GM23338 (cell line): Measurements from ENCODE around the gene ARMC9. TPM values are rescaled to one million over a fixed set of nuclear protein-coding genes. Genes with fewer than 3 reads are reported as not detected.

Experiments
- ATAC-seq: fragments of 200-7000 bp; cut with Tn5 transposase; 3 replicates; pipeline ENCODE4 v1.9.1; 2020
- DNase-seq: peaks from one replicate; pipeline ENCODE4 v3.0.0-alpha.2; 2015; ENCODE audit warnings: low spot score
- H2AFZ ChIP-seq: fragments of 200-600 bp; sonication (generic); 2 replicates; pipeline ENCODE4 v1.8.0; 2016; ENCODE audit warnings: antibody characterized with exemption, mild to moderate bottlenecking, moderate library complexity
- H3F3A ChIP-seq: fragments of 200-600 bp; sonication (generic); replicated peaks from 2 replicates; pipeline ENCODE4 v1.8.0; 2017; ENCODE audit warnings: antibody characterized with exemption, mixed run types, low read depth
- H3K27ac ChIP-seq: fragments of 200-600 bp; sonication (generic); 2 replicates; pipeline ENCODE4 v1.6.1; 2016; ENCODE audit warnings: low read depth
- H3K27me3 ChIP-seq: fragments of 200-600 bp; sonication (generic); 2 replicates; pipeline ENCODE4 v1.8.0; 2016; ENCODE audit warnings: mild to moderate bottlenecking, mixed run types, moderate library complexity; ENCODE audit not compliant: insufficient read depth
- H3K36me3 ChIP-seq: fragments of 200-600 bp; sonication (generic); 2 replicates; pipeline ENCODE4 v1.8.0; 2016; ENCODE audit warnings: mild to moderate bottlenecking; ENCODE audit not compliant: insufficient read depth
- H3K4me1 ChIP-seq: fragments of 200-600 bp; sonication (generic); 2 replicates; pipeline ENCODE4 v1.8.0; 2016; ENCODE audit warnings: mild to moderate bottlenecking, moderate library complexity; ENCODE audit not compliant: insufficient read depth
- H3K4me2 ChIP-seq: fragments of 200-600 bp; sonication (generic); 2 replicates; pipeline ENCODE4 v1.7.1; 2017; ENCODE audit warnings: mixed run types
- H3K4me3 ChIP-seq: fragments of 200-600 bp; sonication (generic); 2 replicates; pipeline ENCODE4 v1.6.1; 2016; ENCODE audit warnings: mixed run types
- H3K79me2 ChIP-seq: fragments of 200-600 bp; sonication (generic); replicated peaks from 2 replicates; pipeline ENCODE4 v1.8.0; 2017; ENCODE audit warnings: mild to moderate bottlenecking; ENCODE audit not compliant: insufficient read depth
- H3K9me2 ChIP-seq: fragments of 200-600 bp; sonication (generic); 2 replicates; pipeline ENCODE4 v1.8.0; 2017; ENCODE audit not compliant: insufficient read depth
- H4K20me1 ChIP-seq: fragments of 200-600 bp; sonication (generic); replicated peaks from 2 replicates; pipeline ENCODE4 v1.8.0; 2017; ENCODE audit warnings: mild to moderate bottlenecking; ENCODE audit not compliant: insufficient read depth
- H3K27ac Mint-ChIP-seq: 2 replicates; pipeline ENCODE4 v1.8.0; 2020; ENCODE audit warnings: inconsistent platforms, mild to moderate bottlenecking, moderate library complexity, mixed read lengths
- H3K27me3 Mint-ChIP-seq: 3 replicates; pipeline ENCODE4 v1.8.0; 2022; ENCODE audit warnings: low read depth, mild to moderate bottlenecking, moderate library complexity, mixed read lengths, inconsistent platforms; ENCODE audit not compliant: insufficient read depth, poor library complexity
- H3K36me3 Mint-ChIP-seq: 3 replicates; pipeline ENCODE4 v1.8.0; 2021; ENCODE audit warnings: low read depth, mild to moderate bottlenecking, inconsistent platforms, moderate library complexity, mixed read lengths
- H3K4me1 Mint-ChIP-seq: 3 replicates; pipeline ENCODE4 v1.8.0; 2020; ENCODE audit warnings: mild to moderate bottlenecking, inconsistent platforms, mixed read lengths
- H3K4me3 Mint-ChIP-seq: 3 replicates; pipeline ENCODE4 v1.8.0; 2021; ENCODE audit warnings: moderate library complexity, mild to moderate bottlenecking, inconsistent platforms, mixed read lengths
- H3K9me3 Mint-ChIP-seq: 3 replicates; pipeline ENCODE4 v1.8.0; 2020; ENCODE audit warnings: moderate library complexity, mild to moderate bottlenecking, inconsistent platforms, mixed read lengths
- CTCF ChIP-seq, 2 experiments: fragments of 200-600 bp in 1 of 2; sonication (generic) in 1 of 2; conservative IDR thresholded peaks; 2 replicates each; pipeline versions ENCODE4 v1.5.1 to v1.6.1; 2016 to 2017; ENCODE audit warnings: antibody characterized with exemption in 2 of 2, low read depth in 2 of 2, mild to moderate bottlenecking in 2 of 2, moderate library complexity in 1 of 2
- ETS1 ChIP-seq: IDR thresholded peaks from 2 replicates; pipeline ENCODE4 v1.6.1; 2016; ENCODE audit warnings: antibody characterized with exemption
- EZH2 ChIP-seq: fragments of 200-600 bp; sonication (generic); IDR thresholded peaks from one replicate; pipeline ENCODE4 v1.8.0; 2017; ENCODE audit warnings: antibody characterized with exemption, mild to moderate bottlenecking, low read depth; ENCODE audit not compliant: unreplicated experiment
- EZH2phosphoT487 ChIP-seq: fragments of 200-600 bp; sonication (generic); IDR thresholded peaks from one replicate; pipeline ENCODE4 v1.8.1; 2018; ENCODE audit warnings: antibody characterized with exemption; ENCODE audit not compliant: unreplicated experiment
- JUNB ChIP-seq: IDR thresholded peaks from one replicate; pipeline ENCODE4 v1.6.1; 2016; ENCODE audit warnings: antibody characterized with exemption; ENCODE audit not compliant: unreplicated experiment
- NANOG ChIP-seq: IDR thresholded peaks from 2 replicates; pipeline ENCODE4 v1.6.1; 2016; ENCODE audit warnings: antibody characterized with exemption, borderline replicate concordance
- polyA plus RNA-seq: library from polyadenylated mRNA; unstranded; fragments of >200 nt; fragmentation: Nextera tagmentation; extraction: Ambion mirVana; gene quantifications from 2 replicates; pipeline ENCODE4 v1.2.1, GENCODE V29; 2016
- total RNA-seq: library from RNA; depleted of rRNA; stranded (reverse); fragments of >200 nt; shearing (Covaris generic); gene quantifications from 2 replicates; pipeline ENCODE4 v1.2.3, GENCODE V29; 2014
- TF ChIP-seq, protein P1 (sequence below): fragments of 250-450 bp; sonication (Bioruptor Pico); IDR thresholded peaks from 2 replicates; pipeline ENCODE4 v1.5.0; 2020; ENCODE audit warnings: mild to moderate bottlenecking, moderate library complexity
- TF ChIP-seq, protein P2 (sequence below): IDR thresholded peaks from one replicate; pipeline ENCODE4 v1.6.1; 2018; ENCODE audit warnings: antibody characterized with exemption; ENCODE audit not compliant: unreplicated experiment

Gene ARMC9
- total and polyA plus RNA-seq, 2 experiments from 2014 or later, result 29.2 to 56.0 TPM

- TF ChIP-seq, protein P1, sequence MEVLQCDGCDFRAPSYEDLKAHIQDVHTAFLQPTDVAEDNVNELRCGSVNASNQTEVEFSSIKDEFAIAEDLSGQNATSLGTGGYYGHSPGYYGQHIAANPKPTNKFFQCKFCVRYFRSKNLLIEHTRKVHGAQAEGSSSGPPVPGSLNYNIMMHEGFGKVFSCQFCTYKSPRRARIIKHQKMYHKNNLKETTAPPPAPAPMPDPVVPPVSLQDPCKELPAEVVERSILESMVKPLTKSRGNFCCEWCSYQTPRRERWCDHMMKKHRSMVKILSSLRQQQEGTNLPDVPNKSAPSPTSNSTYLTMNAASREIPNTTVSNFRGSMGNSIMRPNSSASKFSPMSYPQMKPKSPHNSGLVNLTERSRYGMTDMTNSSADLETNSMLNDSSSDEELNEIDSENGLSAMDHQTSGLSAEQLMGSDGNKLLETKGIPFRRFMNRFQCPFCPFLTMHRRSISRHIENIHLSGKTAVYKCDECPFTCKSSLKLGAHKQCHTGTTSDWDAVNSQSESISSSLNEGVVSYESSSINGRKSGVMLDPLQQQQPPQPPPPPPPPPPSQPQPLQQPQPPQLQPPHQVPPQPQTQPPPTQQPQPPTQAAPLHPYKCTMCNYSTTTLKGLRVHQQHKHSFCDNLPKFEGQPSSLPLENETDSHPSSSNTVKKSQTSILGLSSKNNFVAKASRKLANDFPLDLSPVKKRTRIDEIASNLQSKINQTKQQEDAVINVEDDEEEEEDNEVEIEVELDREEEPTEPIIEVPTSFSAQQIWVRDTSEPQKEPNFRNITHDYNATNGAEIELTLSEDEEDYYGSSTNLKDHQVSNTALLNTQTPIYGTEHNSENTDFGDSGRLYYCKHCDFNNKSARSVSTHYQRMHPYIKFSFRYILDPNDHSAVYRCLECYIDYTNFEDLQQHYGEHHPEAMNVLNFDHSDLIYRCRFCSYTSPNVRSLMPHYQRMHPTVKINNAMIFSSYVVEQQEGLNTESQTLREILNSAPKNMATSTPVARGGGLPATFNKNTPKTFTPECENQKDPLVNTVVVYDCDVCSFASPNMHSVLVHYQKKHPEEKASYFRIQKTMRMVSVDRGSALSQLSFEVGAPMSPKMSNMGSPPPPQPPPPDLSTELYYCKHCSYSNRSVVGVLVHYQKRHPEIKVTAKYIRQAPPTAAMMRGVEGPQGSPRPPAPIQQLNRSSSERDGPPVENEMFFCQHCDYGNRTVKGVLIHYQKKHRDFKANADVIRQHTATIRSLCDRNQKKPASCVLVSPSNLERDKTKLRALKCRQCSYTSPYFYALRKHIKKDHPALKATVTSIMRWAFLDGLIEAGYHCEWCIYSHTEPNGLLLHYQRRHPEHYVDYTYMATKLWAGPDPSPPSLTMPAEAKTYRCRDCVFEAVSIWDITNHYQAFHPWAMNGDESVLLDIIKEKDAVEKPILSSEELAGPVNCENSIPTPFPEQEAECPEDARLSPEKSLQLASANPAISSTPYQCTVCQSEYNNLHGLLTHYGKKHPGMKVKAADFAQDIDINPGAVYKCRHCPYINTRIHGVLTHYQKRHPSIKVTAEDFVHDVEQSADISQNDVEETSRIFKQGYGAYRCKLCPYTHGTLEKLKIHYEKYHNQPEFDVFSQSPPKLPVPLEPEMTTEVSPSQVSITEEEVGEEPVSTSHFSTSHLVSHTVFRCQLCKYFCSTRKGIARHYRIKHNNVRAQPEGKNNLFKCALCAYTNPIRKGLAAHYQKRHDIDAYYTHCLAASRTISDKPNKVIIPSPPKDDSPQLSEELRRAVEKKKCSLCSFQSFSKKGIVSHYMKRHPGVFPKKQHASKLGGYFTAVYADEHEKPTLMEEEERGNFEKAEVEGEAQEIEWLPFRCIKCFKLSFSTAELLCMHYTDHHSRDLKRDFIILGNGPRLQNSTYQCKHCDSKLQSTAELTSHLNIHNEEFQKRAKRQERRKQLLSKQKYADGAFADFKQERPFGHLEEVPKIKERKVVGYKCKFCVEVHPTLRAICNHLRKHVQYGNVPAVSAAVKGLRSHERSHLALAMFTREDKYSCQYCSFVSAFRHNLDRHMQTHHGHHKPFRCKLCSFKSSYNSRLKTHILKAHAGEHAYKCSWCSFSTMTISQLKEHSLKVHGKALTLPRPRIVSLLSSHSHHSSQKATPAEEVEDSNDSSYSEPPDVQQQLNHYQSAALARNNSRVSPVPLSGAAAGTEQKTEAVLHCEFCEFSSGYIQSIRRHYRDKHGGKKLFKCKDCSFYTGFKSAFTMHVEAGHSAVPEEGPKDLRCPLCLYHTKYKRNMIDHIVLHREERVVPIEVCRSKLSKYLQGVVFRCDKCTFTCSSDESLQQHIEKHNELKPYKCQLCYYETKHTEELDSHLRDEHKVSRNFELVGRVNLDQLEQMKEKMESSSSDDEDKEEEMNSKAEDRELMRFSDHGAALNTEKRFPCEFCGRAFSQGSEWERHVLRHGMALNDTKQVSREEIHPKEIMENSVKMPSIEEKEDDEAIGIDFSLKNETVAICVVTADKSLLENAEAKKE, result no peak
- no peak for TF ChIP-seq ETS1
These were observed 159.5 kb downstream of the ARMC9 start (continued) for GRCh38 chr2:231357931-231358330.

DNA sequence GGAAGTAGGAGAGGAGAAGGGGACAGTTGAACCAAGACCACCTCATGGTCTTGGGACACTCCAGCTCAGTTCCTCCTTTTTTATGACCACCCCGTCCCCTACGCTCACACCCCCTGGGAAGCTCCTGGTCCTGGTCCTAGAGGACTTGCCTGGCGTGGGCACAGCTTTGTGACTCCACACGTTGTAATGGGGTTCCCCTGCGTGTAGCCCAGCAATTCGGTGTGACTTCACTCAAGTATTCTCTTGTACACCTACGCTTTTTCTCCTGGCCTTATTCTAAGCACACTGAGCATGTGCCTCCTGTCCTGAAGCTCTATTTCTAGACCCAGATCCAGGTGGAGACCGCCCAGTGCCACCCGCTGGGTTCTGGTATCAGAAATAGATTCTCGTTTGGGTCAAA, 161.0 kb downstream of the ARMC9 start:
- H3K36me3 Mint-ChIP-seq, result peaks cover 5% of the 10 kb centered on the region
- no peak overlapping the region; the same call in 2 of the 3 replicates for H3K4me3 Mint-ChIP-seq
- DNase-seq (no peak), ATAC-seq (no peak)
- Histone ChIP-seq H3K36me3 (no peaks in the 10 kb centered on the region; the same call in 1 of the 2 replicates), H3K9me2 (0 out of 2 replicates have a peak, but pooled peaks cover 6% of the 10 kb centered on the region), H3K4me2 (no peak overlapping the region), H3K27me3 (no peaks in the 10 kb centered on the region), H3K4me1 (peaks cover 19% of the 10 kb centered on the region), H4K20me1 (no peaks in the 10 kb centered on the region), H3K79me2 (no peaks in the 10 kb centered on the region), H2AFZ (no peak overlapping the region), H3F3A (no peaks in the 10 kb centered on the region), H3K27ac (0 out of 2 replicates have a peak overlapping the region, but pooled peaks have one; percentile 39), H3K4me3 (no peak overlapping the region)
- H3K4me1 Mint-ChIP-seq, result peaks cover 45% of the 10 kb centered on the region
- H3K9me3 Mint-ChIP-seq, result peaks cover 2% of the 10 kb centered on the region; the same call in 1 of the 3 replicates
- H3K27me3 Mint-ChIP-seq, result peaks cover 4% of the 10 kb centered on the region
- peak overlapping the region; percentile 64; the same call in 1 of the 2 replicates for H3K27ac Mint-ChIP-seq
- TF ChIP-seq, protein P2, sequence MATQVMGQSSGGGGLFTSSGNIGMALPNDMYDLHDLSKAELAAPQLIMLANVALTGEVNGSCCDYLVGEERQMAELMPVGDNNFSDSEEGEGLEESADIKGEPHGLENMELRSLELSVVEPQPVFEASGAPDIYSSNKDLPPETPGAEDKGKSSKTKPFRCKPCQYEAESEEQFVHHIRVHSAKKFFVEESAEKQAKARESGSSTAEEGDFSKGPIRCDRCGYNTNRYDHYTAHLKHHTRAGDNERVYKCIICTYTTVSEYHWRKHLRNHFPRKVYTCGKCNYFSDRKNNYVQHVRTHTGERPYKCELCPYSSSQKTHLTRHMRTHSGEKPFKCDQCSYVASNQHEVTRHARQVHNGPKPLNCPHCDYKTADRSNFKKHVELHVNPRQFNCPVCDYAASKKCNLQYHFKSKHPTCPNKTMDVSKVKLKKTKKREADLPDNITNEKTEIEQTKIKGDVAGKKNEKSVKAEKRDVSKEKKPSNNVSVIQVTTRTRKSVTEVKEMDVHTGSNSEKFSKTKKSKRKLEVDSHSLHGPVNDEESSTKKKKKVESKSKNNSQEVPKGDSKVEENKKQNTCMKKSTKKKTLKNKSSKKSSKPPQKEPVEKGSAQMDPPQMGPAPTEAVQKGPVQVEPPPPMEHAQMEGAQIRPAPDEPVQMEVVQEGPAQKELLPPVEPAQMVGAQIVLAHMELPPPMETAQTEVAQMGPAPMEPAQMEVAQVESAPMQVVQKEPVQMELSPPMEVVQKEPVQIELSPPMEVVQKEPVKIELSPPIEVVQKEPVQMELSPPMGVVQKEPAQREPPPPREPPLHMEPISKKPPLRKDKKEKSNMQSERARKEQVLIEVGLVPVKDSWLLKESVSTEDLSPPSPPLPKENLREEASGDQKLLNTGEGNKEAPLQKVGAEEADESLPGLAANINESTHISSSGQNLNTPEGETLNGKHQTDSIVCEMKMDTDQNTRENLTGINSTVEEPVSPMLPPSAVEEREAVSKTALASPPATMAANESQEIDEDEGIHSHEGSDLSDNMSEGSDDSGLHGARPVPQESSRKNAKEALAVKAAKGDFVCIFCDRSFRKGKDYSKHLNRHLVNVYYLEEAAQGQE, result no peak
- TF ChIP-seq EZH2phosphoT487, result no peak
- TF ChIP-seq CTCF (conservative IDR thresholded peaks at IDR 0.05; ENCODE audit: low read depth in 2 of 2), result no peak
- TF ChIP-seq EZH2, result no peak
- no peak for TF ChIP-seq NANOG
- no peak for TF ChIP-seq JUNB
